Right lobe of liver (tissue), 6 donors: Measurements from ENCODE around the gene OPA1. TPM values are rescaled to one million over a fixed set of nuclear protein-coding genes. Genes with fewer than 3 reads are reported as not detected.
A peak's percentile ranks its signal among the peaks of the same experiment; 100 is the strongest.

Source experiments
- ATAC-seq, 4 donors: fragments of 200-7000 bp; cut with Tn5 transposase; one replicate each; pipeline ENCODE4 v1.9.1; 2020; ENCODE audit warnings: mild to moderate bottlenecking in 4 of 4, moderate library complexity in 4 of 4
- DNase-seq, 3 donors: peaks; one replicate each; pipeline ENCODE4 v3.0.0-alpha.2; 2020
- H3K27ac ChIP-seq, 3 donors: fragments of 200-600 bp; one replicate each; pipeline ENCODE4 v1.8.0; 2022
- H3K27me3 ChIP-seq, 2 donors: fragments of 200-600 bp; one replicate each; pipeline ENCODE4 v1.8.0; 2022
- H3K36me3 ChIP-seq, 4 donors: fragments of 200-600 bp; sonication (generic) in 1 of 4; one replicate each; pipeline versions ENCODE4 v1.5.1 to v1.8.0; 2017 to 2022; ENCODE audit warnings: control low read depth in 1 of 4
- H3K4me1 ChIP-seq, 4 donors: fragments of 200-600 bp; sonication (generic) in 1 of 4; one replicate each; pipeline versions ENCODE4 v1.5.1 to v1.8.0; 2017 to 2022; ENCODE audit warnings: control low read depth in 1 of 4
- H3K4me3 ChIP-seq, 3 donors: fragments of 200-600 bp; one replicate each; pipeline ENCODE4 v1.8.0; 2022
- H3K9me3 ChIP-seq, 4 donors: fragments of 200-600 bp; sonication (generic) in 1 of 4; one replicate each; pipeline versions ENCODE4 v1.5.1 to v1.8.0; 2017 to 2022; ENCODE audit warnings: control low read depth in 1 of 4
- CTCF ChIP-seq, 4 donors: fragments of 200-600 bp in 3 of 4; fragments of 450-650 bp in 1 of 4; IDR thresholded peaks; one replicate each; pipeline versions ENCODE4 v1.5.1 to v1.8.0; 2016 to 2022; ENCODE audit warnings: antibody characterized with exemption in 4 of 4, mild to moderate bottlenecking in 2 of 4
- POLR2A ChIP-seq: fragments of 450-650 bp; IDR thresholded peaks from one replicate; pipeline ENCODE4 v1.6.1; 2017; ENCODE audit warnings: antibody characterized with exemption, mild to moderate bottlenecking
- WGBS: methylation state at CpG from one replicate; pipeline ENCODE4 v1.1.6; 2018; ENCODE audit warnings: low coverage, low lambda C conversion rate; ENCODE audit not compliant: insufficient coverage; ENCODE audit errors: missing lambda C conversion rate; 5-methylcytosine and 5-hydroxymethylcytosine counted together
- intact Hi-C, 2 donors: fragments of 100-400 bp; cut with DNase I; formaldehyde crosslinking; loops; one replicate each; pipeline versions ENCODE4 v1.11.2 to v1.14.1; 2022
- total RNA-seq, 6 experiments: library from RNA; depleted of rRNA in 2 of 6; stranded (reverse); fragments of >200 nt in 2 of 6; fragmentation: NEBNext Ultra II Directional in 3 of 6; extraction: Animal tissue kit (Norgen Biotek cat#: 25700) in 3 of 6; gene quantifications; one replicate each; pipeline versions ENCODE4 v1.1.0 to v1.2.4, GENCODE V29; 2016 to 2023
- donor health status: DM: no; HTN: yes; CAD: no.
- donor health status: DM: no; HTN: no; CAD: no.
- donor health status: DM: no; HTN: no; CAD: no.
- donor health status: DM: no; HTN: yes; CAD: no.
- donor health status: DM: no; HTN: yes; CAD: no.

The OPA1 gene
- total RNA-seq, 6 experiments from 2014 or later = 29.2 to 45.5 (median 31.6) TPM

GRCh38 chr3:193730511-193730910 is 137.5 kb downstream of the OPA1 start:
- intact Hi-C loops = no loop called here
- 92% methylated on average over 4 of the region's 8 CpGs for WGBS
- no peak for DNase-seq

GRCh38 chr3:193730976-193731375 is 138.0 kb downstream of the OPA1 start:
- peaks cover 0 to 3% (median 0%) of the 10 kb centered on the region in 4 donors for H3K4me1 ChIP-seq
- 62% methylated on average over 11 of the region's 14 CpGs for WGBS
- intact Hi-C loops = no loop called here
- DNase-seq (no peak), ATAC-seq (no peak)
- no peak overlapping the region for H3K4me3 ChIP-seq
- no peak for TF ChIP-seq POLR2A
- TF ChIP-seq CTCF (IDR thresholded peaks at IDR 0.05) = no peak
- no peak overlapping the region for H3K27ac ChIP-seq
- H3K9me3 ChIP-seq = no peaks in the 10 kb centered on the region
- no peaks in the 10 kb centered on the region for H3K36me3 ChIP-seq
- no peaks in the 10 kb centered on the region for H3K27me3 ChIP-seq

More at GRCh38 chr3:193730511-193730910, 137.5 kb downstream of the OPA1 start:
- Histone ChIP-seq H3K9me3 (no peaks in the 10 kb centered on the region), H3K4me1 (peaks cover 0 to 3% (median 0%) of the 10 kb centered on the region in 4 donors), H3K36me3 (no peaks in the 10 kb centered on the region), H3K27me3 (no peaks in the 10 kb centered on the region), H3K4me3 (no peak overlapping the region), H3K27ac (no peak overlapping the region)
- no peak for ATAC-seq
- TF ChIP-seq POLR2A (no peak), CTCF (IDR thresholded peaks at IDR 0.05) (no peak)

- no peak for DNase-seq
- intact Hi-C loops = no loop called here
- TF ChIP-seq POLR2A = no peak
- no peak for TF ChIP-seq CTCF (IDR thresholded peaks at IDR 0.05)
- no peak overlapping the region for H3K27ac ChIP-seq
- peaks cover 0 to 3% (median 0%) of the 10 kb centered on the region in 4 donors for H3K4me1 ChIP-seq
- H3K4me3 ChIP-seq = no peak overlapping the region
- WGBS = 80% methylated on average over 4 of the region's 4 CpGs
- no peaks in the 10 kb centered on the region for H3K9me3 ChIP-seq
- no peaks in the 10 kb centered on the region for H3K36me3 ChIP-seq
- no peak for ATAC-seq
- H3K27me3 ChIP-seq = no peaks in the 10 kb centered on the region
Observed at GRCh38 chr3:193731656-193732055, 138.6 kb downstream of the OPA1 start.

GRCh38 chr3:193732391-193732790 is 139.4 kb downstream of the OPA1 start:
- Histone ChIP-seq H3K4me1 (peaks cover 0 to 3% (median 0%) of the 10 kb centered on the region in 4 donors), H3K36me3 (no peaks in the 10 kb centered on the region), H3K27me3 (no peaks in the 10 kb centered on the region), H3K9me3 (no peaks in the 10 kb centered on the region), H3K4me3 (no peak overlapping the region), H3K27ac (no peak overlapping the region)
- DNase-seq (peak in 1 of 3 donors; percentile 41), ATAC-seq (peak in 3 of 4 donors; percentile 74 to 95 (median 86))
- intact Hi-C loops = no loop called here
- TF ChIP-seq POLR2A (peak; percentile 42), CTCF (IDR thresholded peaks at IDR 0.05) (no peak)
- 44% methylated on average over 5 of the region's 9 CpGs for WGBS

- ATAC-seq = no peak
- no peak overlapping the region for H3K27ac ChIP-seq
- 100% methylated on average over 2 of the region's 2 CpGs for WGBS
Observed at GRCh38 chr3:193732827-193733226, 139.8 kb downstream of the OPA1 start.

More at GRCh38 chr3:193732827-193733226, 139.8 kb downstream of the OPA1 start:
- TF ChIP-seq CTCF (IDR thresholded peaks at IDR 0.05) = no peak
- no peak for TF ChIP-seq POLR2A
- peaks cover 0 to 3% (median 0%) of the 10 kb centered on the region in 4 donors for H3K4me1 ChIP-seq
- intact Hi-C loops = no loop called here
- no peak for DNase-seq
- no peak overlapping the region for H3K4me3 ChIP-seq
- H3K27me3 ChIP-seq = no peaks in the 10 kb centered on the region
- no peaks in the 10 kb centered on the region for H3K9me3 ChIP-seq
- H3K36me3 ChIP-seq = no peaks in the 10 kb centered on the region
